HUES48 (cell line): Measurements from ENCODE around the gene HPS1.

Source experiments
- H3K27ac ChIP-seq: one replicate; pipeline ENCODE4 v1.7.0; 2013; ENCODE audit warnings: low read depth, low read length, inconsistent platforms
- H3K27me3 ChIP-seq: 2 replicates; pipeline ENCODE4 v1.6.1; 2013; ENCODE audit warnings: mild to moderate bottlenecking, low read length; ENCODE audit not compliant: control insufficient read depth, insufficient read depth
- H3K36me3 ChIP-seq: 2 replicates; pipeline ENCODE4 v1.6.1; 2013; ENCODE audit warnings: low read length; ENCODE audit not compliant: control insufficient read depth, insufficient read depth
- H3K4me1 ChIP-seq: 2 replicates; pipeline ENCODE4 v1.6.1; 2013; ENCODE audit warnings: mild to moderate bottlenecking, low read length; ENCODE audit not compliant: control insufficient read depth, insufficient read depth
- H3K4me3 ChIP-seq: 2 replicates; pipeline ENCODE4 v1.5.1; 2013; ENCODE audit warnings: mild to moderate bottlenecking, low read depth, low read length
- H3K9ac ChIP-seq: 2 replicates; pipeline ENCODE4 v1.6.1; 2013; ENCODE audit warnings: mild to moderate bottlenecking, low read depth, low read length, moderate library complexity
- H3K9me3 ChIP-seq: 2 replicates; pipeline ENCODE4 v1.6.1; 2013; ENCODE audit warnings: low read length; ENCODE audit not compliant: control insufficient read depth, insufficient read depth

Gene HPS1

DNA sequence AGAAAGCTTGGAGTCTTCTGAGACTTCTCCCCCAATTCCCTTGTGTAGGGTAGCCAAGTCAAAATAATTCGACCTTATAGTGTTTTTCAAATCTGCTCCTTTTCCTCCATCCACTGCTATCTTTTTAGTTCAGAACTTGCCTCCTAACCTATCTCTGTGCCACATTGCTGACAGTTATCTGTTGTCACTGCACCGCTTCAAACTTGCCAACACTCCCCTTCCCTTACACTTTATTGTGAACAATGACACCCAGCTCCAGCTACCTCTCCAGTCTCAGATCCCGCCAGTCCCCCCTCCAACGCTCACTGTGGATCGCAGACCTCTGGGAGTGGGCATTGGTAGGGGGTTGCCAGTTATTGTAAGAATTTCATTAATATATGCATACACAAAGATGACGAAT, 16.3 kb upstream of the HPS1 start:
- Histone ChIP-seq H3K4me3 (no peak overlapping the region), H3K36me3 (no peaks in the 10 kb centered on the region), H3K9ac (no peak overlapping the region), H3K27ac (no peak overlapping the region), H3K27me3 (peaks cover 5% of the 10 kb centered on the region), H3K9me3 (no peaks in the 10 kb centered on the region), H3K4me1 (peaks cover 2% of the 10 kb centered on the region; the same call in 1 of the 2 replicates)

DNA sequence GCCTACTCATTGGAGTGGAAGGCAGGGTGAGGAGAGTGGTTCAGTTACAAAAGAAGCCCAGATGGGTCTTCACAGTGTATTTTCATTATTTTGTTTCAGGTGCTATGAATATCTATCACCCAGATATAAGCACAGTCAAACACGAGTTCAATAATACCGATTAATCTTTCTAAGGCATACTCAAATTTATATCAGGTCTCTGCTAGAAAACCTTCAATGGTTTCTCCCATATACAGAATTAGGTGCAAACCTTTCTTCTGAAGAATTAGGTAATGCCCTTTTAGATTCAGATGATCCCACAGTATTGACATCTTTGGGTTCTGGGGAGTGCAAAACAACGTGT, 14.7 kb upstream of the HPS1 start:
- no peak overlapping the region for H3K4me3 ChIP-seq
- H3K27ac ChIP-seq = no peak overlapping the region
- H3K9me3 ChIP-seq = no peaks in the 10 kb centered on the region
- no peak overlapping the region for H3K9ac ChIP-seq
- H3K27me3 ChIP-seq = no peaks in the 10 kb centered on the region
- no peaks in the 10 kb centered on the region for H3K36me3 ChIP-seq
- peaks cover 16% of the 10 kb centered on the region for H3K4me1 ChIP-seq

DNA sequence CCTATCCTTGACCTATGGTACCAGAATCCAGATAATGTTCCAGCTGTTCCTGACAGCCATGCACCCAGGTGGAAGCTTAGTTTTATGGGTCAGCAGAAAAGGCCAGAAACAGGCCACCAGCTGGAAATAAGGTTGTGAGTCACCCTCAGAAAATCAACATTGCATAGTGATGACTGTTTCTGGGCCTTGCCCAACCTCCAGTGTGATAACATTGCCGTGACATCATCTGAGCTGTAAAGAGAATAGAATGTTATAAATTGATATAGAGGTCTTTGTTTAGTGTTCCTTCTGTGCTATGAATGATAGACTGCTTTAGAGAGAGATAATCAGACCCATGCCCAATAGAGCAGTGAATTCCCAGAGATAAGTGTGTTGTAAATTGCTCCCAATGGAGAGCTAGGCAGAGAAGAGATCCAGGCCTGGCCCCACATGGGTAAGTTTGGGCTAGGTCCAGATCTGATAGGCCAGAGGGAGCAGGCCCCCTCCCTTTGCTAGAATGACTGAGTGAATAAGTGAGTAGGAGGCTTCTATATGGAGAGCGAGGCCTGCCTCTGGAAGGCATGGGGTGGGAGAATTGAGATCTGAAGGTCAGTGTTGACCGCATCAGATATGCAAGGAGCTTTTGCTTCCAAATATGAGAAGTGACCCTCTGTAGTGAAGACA, 14.2 kb upstream of the HPS1 start:
- no peak overlapping the region for H3K9ac ChIP-seq
- H3K4me1 ChIP-seq = peaks cover 21% of the 10 kb centered on the region
- no peaks in the 10 kb centered on the region for H3K36me3 ChIP-seq
- no peak overlapping the region for H3K27ac ChIP-seq
- H3K4me3 ChIP-seq = no peak overlapping the region
- no peaks in the 10 kb centered on the region for H3K9me3 ChIP-seq
- H3K27me3 ChIP-seq = no peaks in the 10 kb centered on the region

DNA sequence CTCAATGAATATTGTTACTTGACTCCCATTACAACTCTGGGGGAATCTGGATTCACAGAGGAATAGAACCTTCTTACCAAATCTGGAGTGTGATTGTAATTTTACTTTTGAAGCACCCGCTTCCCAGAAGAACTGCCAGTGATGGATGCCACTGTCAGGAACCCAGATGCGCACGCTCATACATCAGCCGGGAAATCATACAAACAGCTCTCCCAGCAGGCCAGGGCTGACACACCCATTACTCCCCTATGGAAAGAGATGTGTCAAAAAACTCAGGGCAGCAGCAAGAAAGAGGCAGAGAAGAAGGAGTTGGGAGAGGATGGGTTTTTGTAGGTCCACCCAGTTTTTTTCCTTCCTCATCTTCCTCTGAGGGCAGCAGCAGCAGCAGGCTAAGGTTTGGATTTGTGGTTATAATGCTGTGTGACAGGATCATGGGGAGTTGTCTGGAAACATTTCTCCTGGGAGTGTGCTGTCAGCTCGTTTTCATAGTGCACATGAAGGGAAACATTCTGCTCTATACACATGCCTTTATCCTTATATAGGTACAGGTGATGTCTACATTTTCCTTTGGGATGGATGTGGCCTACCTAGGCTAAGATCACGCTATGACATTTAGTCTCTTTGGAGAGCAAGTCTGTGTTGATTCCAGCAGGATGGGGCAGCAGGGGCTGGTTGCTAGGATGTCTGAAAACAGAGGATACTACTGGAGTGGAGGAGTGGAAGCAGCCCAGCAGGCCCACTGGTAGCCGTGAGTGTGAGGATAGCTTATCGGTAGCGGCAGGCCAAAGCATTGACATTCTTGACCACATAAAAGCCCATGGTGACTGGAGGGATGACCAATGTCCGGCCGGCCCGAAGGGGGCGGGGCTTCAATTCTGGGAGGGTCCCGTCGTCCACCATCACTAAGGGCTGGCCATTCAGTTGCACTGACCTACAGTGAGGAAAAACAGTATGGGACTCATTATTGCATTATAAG, 12.4 kb upstream of the HPS1 start:
- H3K4me3 ChIP-seq = no peak overlapping the region
- H3K36me3 ChIP-seq = no peaks in the 10 kb centered on the region
- H3K27ac ChIP-seq = no peak overlapping the region
- no peak overlapping the region for H3K9ac ChIP-seq
- H3K27me3 ChIP-seq = no peaks in the 10 kb centered on the region
- H3K9me3 ChIP-seq = no peaks in the 10 kb centered on the region
- peaks cover 25% of the 10 kb centered on the region for H3K4me1 ChIP-seq

DNA sequence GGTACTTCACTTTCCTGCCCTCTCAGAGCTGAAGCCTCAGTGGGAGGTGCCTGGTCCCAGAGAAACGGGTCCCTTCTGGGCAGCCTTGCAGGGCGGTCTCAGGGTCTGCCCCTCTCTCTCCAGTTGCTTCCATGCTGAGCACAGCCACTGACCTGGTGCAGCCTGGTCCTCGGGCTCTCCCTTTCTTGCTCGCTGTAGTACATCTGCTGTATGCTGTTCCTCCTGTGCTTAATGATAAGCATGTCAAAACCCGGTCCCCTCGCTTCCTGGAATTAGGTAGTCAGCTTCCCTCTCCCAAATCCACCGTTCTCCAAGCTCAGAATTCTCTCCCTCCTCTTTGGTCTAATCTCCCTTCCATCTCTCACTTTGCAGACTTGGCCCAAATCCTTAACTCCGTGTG, 11.0 kb upstream of the HPS1 start:
- no peak overlapping the region for H3K4me3 ChIP-seq

DNA sequence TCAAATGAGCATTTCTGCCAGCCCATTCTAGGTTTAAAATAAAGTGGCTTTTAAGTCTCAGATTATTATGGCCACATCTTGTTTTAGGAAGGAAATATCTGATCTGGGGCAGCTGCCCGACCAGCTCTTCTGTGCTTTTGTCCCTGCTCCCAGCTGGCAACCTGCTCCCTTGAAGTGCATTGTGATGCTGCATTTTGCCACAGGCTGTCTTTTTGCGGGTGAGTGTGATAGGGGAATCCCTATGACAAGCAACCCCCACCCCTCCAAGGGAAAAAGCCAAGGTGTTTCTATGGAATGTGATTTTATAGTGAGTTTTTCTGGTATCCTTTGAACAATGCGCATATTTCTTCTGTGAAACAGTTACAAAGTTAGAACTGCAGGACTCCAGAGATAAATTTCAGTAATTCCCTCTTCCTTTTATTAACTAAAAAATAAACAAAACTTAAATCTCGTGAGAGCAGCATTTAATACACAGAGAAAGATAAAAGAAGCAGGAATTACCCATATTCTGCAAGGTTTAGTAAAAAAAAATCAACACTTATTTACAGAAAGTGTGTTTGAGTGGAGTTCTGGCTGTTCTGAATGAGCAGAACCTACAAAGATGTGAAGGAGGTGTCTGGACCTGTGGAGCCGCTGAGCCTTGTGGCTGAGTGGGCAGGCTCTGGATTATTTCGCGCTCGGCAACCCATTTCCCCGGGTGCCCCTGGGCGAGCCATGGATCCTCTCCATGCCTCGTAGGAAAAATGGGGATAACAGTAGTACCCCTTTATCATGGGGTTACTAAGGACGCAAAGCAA, 10.1 kb upstream of the HPS1 start:
- Histone ChIP-seq H3K27me3 (no peaks in the 10 kb centered on the region), H3K9ac (0 out of 2 replicates have a peak overlapping the region, but pooled peaks have one; percentile 36), H3K27ac (peak overlapping the region; percentile 75), H3K4me3 (no peak overlapping the region), H3K36me3 (no peaks in the 10 kb centered on the region), H3K4me1 (peaks cover 29% of the 10 kb centered on the region), H3K9me3 (no peaks in the 10 kb centered on the region)

More for the DNA sequence above, 11.0 kb upstream of the HPS1 start:
- Histone ChIP-seq H3K9ac (no peak overlapping the region), H3K36me3 (no peaks in the 10 kb centered on the region), H3K27ac (no peak overlapping the region), H3K4me1 (peaks cover 25% of the 10 kb centered on the region), H3K27me3 (no peaks in the 10 kb centered on the region), H3K9me3 (no peaks in the 10 kb centered on the region)

DNA sequence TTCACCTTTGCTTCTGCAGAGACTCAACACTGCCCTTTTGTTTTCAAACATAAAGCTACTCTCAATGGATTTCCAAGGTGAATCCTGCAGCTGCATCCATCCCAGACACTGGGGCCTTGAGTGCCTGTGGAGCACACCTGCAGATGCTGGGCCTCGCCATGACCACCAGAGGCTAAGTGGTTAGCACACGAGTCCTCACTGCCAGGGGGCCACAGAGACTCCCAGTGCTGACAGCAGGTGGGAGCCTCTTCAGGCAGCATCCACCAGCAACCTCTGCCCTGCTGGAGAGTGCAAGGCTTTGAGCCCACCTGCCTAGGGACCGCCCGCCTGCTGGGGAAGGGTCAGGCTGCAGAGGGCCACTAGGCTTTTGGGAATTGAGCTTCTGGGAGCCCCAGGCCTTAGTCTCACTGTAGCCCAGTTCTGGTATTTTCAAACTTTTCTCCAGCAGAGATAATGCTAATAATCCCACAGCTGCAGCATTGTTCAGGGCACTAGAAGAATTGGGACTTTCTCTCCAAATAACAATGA, 9.4 kb upstream of the HPS1 start:
- Histone ChIP-seq H3K4me3 (no peak overlapping the region), H3K36me3 (no peaks in the 10 kb centered on the region), H3K27me3 (no peaks in the 10 kb centered on the region), H3K9ac (no peak overlapping the region), H3K4me1 (peaks cover 29% of the 10 kb centered on the region), H3K9me3 (no peaks in the 10 kb centered on the region), H3K27ac (peak overlapping the region; percentile 75)

DNA sequence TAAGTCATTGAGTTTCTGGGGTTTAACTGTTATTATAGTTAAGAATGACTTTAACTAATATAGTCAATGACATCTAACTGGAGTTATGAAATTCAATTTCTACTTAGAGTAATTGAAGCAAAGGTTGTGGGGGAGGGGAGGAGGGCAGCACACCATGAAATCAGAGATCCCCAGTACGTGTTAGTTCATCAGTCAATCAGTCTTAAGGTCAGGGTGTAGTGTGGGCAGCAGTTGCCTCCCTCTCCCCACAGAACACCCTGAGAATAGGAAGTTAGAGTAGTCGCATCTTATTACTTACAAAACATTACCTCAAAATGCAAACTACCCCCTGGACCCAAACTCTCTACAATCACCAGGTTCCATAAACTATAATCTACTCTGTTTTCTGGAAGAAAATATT, 7.0 kb upstream of the HPS1 start:
- Histone ChIP-seq H3K27me3 (no peaks in the 10 kb centered on the region), H3K4me1 (peaks cover 29% of the 10 kb centered on the region), H3K27ac (no peak overlapping the region), H3K36me3 (no peaks in the 10 kb centered on the region), H3K4me3 (no peak overlapping the region), H3K9ac (no peak overlapping the region), H3K9me3 (no peaks in the 10 kb centered on the region)

DNA sequence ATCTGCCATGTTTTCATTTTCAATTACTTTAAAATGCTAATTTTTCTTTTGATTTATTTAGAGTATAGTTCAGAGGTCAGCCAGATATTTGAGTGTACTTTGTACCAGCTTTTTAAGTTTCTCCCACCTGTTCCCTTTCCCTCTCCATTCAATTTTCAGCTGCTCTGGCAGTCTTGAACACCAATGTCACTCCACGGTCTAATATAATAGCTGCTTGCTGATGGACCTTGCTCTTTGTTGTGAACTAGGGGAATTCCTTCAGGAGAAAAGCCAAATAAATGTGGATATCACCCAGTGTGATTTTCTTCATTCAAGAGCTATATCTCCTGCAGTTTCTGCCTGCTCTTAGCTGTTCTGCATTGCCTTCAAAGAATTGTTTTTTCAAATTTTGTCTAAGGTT, 3.9 kb upstream of the HPS1 start:
- Histone ChIP-seq H3K27ac (no peak overlapping the region), H3K27me3 (no peaks in the 10 kb centered on the region), H3K9me3 (no peaks in the 10 kb centered on the region), H3K9ac (no peak overlapping the region), H3K4me3 (no peak overlapping the region), H3K36me3 (no peaks in the 10 kb centered on the region), H3K4me1 (peaks cover 11% of the 10 kb centered on the region)

DNA sequence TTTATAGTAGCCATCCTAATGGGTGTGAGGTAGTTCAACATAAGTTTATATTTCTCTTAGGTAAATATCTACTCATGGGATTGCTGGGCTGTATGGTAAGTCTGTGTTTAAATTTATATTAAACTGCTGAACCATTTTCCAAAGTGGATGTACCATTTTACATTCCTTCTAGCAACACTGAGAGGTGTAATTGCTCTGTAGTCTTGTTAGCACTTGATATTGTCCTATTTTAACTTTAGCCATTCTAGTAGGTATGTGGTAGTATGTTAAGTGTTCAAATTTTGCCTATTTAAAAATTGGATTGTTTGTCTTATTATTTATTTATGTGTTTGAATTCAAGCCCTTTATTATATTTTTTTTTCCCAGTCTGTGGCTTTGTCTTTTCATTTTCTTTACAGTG, 2.6 kb upstream of the HPS1 start:
- no peak overlapping the region for H3K27ac ChIP-seq
- no peaks in the 10 kb centered on the region for H3K9me3 ChIP-seq
- no peak overlapping the region for H3K9ac ChIP-seq
- H3K36me3 ChIP-seq = peaks cover 12% of the 10 kb centered on the region
- H3K4me3 ChIP-seq = no peak overlapping the region
- peaks cover 9% of the 10 kb centered on the region for H3K4me1 ChIP-seq
- H3K27me3 ChIP-seq = no peaks in the 10 kb centered on the region
